ENCODE measurements around the gene MGAT5.

Gene MGAT5

DNA sequence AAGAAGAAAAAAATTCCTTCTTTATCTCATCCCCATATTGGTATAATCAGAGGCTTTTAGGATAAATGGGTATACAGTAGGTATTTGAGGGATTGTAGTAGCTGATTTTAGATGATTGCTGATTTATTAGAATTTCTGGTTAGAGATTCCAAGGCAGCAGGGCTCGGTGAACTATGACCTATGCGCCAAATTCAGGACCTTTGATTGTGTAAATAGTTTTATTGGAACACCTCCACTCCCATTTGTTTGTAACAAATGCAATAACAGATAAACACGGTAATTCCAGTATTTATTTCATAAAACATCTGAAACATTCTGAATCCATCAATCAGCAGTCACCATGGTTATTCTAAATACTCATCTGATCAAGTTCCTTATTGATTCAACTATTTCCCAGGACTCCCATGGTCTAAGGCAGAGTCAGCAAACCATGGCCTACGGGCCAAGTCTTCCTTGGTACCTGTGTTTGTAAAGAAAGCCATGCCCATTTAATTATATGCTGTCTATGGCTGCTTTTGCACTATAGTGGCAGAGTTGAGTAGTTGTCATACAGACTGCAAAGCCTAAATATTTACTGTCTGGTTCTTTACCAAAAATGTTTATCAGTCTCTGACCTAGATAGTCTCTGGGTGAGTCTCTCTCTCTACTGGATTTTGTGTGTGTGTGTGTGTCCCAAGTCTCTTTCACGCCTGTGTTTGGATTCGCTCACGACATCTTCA lies 4.3 kb downstream of the MGAT5 start:
- no peak for DNase-seq

DNA sequence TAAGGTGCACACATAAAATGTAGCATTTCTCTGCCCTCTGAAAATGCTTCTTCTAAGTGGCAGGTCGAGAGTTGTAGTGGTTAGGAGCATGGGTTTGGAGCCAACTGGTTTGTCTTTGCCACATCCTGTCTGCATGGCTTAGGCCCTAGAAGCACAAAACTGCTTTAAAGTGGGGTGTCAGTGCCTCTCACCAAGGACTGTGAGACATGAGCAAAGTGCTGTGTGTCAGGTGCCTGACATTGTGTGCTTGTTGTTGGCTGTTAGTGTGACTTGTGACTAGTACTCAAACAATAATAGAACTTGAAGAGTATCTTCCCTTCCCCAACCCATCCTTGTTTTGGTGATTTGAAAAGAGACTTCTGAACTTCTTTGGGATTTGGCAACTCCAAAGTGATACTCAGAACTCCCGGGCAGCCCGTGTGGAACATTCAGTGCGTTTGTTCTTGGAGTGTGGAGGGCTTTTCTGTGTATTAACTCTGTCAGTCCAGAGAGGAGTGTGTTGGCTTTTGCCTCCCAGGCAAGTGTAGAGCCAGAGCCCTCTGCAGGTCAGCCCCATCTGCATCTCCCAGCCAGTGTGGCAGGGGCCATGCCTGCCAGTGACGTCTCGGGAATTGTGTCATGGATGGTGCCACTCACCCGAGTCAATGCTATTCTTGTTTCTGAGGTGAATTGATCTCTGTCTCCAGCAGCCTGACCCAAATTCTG lies 5.0 kb downstream of the MGAT5 start:
- no peak for DNase-seq

GRCh38 chr2:134259571-134259970 lies 5.7 kb downstream of the MGAT5 start:
- DNase-seq, result no peak

GRCh38 chr2:134259994-134260393 lies 6.1 kb downstream of the MGAT5 start:
- no peak for DNase-seq

DNA sequence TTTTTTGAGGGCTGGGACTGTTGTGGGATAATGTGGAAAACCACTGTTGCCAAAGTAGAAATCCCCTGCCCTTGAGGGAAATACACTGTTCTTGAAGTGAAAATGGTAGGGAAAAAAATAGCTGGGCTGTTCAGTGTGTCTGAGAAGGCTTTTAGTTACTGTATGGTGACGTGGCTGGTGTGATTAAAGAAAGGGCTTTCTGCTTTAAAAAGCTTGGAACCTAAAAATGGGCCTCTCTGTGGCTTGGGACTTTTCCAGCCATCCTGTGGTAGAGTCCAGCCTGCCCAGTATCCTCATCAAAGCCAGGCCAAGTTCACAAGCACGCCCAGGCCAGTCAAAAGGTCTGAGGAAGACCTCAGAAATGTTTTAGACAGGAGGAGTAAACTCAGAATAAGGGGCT lies 6.8 kb downstream of the MGAT5 start:
- DNase-seq, result no peak

DNA sequence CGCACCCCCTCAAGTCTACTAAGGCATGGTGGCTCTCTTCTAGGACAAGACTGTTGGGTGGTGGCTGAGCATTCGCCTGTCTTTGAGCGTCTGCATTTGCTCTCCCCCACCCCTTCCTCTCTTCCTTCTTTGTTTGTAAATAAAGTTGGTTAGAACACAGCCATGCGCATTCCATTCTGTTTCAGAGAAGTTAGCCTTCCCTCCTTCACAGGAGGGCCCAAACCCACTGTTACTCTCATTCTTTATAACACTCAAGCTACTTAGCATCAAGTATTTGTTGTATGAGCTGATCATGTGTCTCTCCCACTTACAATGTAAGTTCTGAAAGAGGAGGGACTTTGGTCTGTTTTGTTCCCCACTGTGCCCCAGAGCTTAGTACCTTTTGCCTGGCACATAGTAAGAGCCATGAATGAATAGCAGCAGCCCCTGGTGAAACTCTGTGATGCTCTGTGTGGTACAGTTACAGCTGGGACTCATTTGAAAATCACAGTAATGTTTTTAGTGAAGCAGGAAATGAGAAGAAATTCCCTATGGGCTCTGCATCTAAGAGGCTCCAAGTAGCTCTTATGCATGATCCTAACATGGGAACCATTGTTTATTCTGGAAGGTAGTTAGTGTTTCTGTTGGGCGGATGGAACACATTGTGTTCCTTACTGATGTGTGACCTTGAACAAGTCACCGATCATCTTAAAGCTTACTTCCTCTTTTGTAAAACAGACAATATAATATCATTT lies 7.7 kb downstream of the MGAT5 start:
- DNase-seq, result no peak

- DNase-seq, result no peak
Measured at GRCh38 chr2:134262684-134263083, 8.8 kb downstream of the MGAT5 start.

- DNase-seq, result no peak
Measured at GRCh38 chr2:134268265-134268664, 14.4 kb downstream of the MGAT5 start.

GRCh38 chr2:134269230-134269629 lies 15.4 kb downstream of the MGAT5 start:
- DNase-seq, result no peak

DNA sequence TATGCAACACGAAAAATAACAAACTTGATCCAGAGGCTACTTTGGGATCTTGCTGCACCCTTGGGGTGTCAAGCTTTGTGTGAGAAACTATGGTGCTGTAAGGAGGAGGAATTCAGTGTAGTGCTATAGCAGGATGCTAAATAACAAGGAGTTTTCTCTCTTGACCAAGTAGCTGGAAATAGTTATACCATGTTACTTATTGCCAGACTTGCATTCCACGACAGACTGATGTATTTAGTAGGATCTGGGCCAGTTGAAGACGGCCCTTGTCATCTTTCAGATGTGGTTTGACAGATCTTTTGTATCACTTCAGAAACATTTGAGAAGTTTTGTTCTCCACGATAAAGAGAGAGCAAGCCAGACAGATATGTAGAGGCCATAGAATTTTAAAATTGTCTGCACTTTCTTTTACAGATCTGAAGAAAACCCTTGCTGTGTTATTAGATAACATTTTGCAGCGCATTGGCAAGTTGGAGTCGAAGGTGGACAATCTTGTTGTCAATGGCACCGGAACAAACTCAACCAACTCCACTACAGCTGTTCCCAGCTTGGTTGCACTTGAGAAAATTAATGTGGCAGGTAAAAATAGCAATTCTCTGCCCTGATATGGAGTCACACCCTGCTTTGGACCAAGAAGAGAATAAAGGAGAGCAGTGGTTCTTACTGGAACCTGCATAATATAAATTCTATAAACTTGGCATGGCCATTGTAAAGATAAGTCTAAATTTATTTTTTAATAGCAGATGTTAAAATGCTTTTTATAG lies 16.3 kb downstream of the MGAT5 start:
- DNase-seq, result no peak

DNA sequence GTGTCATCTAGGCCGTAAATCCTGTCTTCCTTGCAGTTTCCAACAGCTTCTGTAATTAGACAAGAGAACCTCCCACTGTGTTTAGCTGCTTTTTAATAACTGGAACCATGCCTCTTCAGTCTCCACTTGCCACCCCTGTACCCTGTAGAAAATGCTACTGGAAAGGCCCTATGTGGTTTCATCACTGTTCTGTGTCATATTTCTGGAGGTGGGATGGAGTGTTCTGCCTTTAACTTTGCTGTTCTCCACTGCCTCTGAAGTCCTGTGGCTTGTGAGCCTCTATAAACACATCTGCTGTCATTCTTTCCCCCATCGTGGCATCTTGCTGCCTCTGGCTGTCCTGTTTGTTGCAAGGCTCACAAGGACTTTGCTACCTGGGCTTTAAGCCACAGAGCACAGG lies 17.9 kb downstream of the MGAT5 start:
- DNase-seq, result no peak

DNA sequence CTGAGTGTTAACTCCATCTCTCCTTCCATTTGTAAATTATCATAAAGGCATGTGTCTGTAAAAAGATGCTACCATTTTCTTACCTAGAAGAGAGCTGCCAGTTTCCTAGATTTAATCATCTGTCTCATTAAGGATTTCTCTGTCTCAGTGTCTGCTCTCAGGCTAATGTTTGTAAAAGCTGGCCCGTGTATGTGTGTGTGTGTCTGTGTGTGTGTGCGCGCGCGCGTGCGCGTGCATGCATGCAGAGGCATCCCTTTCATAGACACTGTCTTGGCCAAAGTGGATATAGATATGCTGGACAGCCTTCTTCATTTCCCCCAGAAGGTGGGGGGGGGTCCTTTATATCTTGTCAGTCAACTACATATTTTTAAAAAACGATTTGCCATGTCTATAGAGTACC lies 18.9 kb downstream of the MGAT5 start:
- DNase-seq, result no peak

DNA sequence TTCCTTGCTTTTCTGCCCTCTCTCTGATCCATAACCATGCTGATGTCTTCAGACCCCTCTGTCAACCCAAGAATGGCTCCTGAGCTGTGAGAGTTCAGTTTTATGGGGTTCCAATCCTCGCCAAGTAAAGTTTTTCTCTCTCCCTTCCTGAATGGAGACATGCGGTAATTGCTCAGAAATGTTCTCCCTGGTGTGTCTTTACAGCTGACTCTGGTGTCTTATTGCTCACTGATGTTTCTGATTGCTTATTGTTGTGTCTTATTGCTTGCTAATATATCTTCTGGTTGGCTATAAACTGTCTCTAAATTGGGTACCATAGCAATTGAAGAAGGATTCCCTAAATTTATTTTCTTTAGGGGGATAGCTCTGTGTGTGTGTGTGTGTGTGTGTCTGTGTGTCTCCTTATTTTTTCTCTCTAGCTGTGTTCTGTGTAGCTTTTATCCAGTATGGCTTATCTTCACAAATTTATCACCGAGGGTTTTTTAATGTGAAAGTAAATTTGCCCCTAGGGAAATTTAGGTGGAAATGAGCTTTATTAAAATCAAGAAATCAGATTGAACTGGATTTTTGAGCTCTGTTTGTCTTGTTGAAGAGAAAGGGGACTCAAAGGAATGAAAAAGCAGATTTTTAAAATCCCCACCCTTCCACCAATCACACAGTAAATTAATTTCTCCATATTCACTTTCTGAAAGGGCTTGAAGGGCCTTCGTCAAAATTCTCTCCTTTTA lies 19.5 kb downstream of the MGAT5 start:
- no peak for DNase-seq

DNA sequence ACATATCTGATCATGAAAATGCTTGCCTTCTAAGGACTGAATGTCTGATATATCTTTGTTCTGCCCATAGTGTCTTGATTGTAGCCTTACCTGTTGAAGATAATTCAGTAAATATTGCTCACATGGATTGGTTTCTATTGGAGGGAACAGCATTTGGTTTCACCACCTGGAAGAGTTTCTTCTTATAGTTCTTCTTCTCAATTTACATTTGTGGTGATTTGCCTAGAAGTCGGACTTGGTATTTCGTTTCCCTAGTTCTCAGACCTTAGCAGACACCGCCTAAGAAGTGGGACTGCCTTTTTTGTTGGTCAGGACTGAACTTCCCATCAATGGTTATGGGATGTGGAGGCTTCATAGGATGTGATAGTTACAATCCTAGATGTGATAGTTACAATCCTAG lies 20.2 kb downstream of the MGAT5 start:
- DNase-seq, result no peak

DNA sequence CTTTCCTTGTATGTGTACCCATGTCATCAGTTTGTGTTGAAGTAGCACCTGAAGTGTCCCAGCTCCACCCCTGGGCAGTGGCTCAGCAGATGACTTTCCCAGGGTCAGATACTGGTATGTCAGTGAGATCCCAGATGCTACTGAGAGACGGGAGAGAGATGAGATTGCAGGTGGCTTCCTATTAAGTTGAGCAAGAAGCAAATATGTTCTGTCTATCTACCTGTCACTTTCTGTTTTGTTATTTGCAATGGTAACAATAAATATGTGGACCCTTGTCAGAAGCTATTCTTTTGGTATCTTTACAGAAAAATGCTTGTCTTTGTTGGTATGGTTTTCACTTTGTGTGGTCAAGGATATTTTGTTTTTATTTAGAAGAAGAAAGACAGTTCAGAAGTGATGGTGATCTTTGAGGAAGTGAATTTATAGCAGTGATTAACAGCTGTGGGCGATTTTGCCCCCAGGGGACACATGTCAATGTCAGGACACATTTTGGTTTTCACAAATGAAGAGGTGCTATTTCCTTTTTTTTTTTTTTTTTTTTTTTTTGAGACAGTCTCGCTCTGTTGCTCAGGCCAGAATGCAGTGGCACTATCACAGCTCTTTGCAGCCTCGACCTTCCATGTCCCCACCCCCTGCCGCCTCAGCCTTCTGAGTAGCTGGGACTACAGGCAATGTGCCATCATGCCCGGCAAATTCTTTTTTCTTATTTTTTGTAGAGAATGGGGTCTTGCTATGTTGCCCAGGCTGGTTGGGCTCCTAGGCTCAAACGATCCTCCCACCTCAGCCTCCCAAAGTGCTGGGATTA lies 21.4 kb downstream of the MGAT5 start:
- DNase-seq, result no peak

- no peak for DNase-seq
Measured at GRCh38 chr2:134276381-134277172, 22.7 kb downstream of the MGAT5 start.

DNA sequence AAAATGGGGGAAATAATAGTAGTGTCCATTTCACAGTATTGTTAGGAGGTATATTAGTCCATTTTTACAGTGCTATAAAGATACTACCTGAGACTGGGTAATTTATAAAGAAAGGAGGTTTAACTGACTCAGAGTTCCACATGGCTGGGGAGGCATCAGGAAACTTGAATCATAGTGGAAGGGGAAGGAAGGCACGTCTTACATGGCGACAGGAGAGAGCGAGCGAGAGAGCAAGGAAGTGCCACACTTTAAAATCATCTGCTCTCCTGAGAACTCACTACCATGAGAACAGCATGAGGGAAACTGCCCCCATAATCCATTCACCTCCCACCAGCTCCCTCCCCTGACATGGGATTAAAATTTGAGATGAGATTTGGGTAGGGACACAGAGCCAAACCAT lies 23.4 kb downstream of the MGAT5 start:
- DNase-seq, result no peak

GRCh38 chr2:134278553-134278952 lies 24.7 kb downstream of the MGAT5 start:
- DNase-seq, result no peak

GRCh38 chr2:134279417-134279816 lies 25.5 kb downstream of the MGAT5 start:
- DNase-seq, result no peak

GRCh38 chr2:134280231-134280630 lies 26.4 kb downstream of the MGAT5 start:
- DNase-seq, result no peak

GRCh38 chr2:134280726-134281125 lies 26.9 kb downstream of the MGAT5 start:
- DNase-seq, result no peak
